Umbilical cord (tissue), 2 donors: Measurements from ENCODE around the gene VPS26C. TPM values are rescaled to one million over a fixed set of nuclear protein-coding genes. Genes with fewer than 3 reads are reported as not detected.
"Not testable (repeated sequence)": the region's sequence is repeated elsewhere in the genome, so short reads cannot be mapped to it uniquely, and the experiment has no call there.

Source experiments
- DNase-seq: peaks from one replicate; pipeline ENCODE4 v3.0.0-alpha.2; 2015; ENCODE audit warnings: low spot score
- total RNA-seq: library from RNA; depleted of rRNA; stranded (reverse); fragments of >200 nt; gene quantifications from one replicate; pipeline ENCODE4 v1.2.3, GENCODE V29; 2014; ENCODE audit warnings: low replicate concordance; ENCODE audit not compliant: insufficient read depth

The VPS26C gene
- total RNA-seq = 83.5 TPM

- DNase-seq = peak; percentile 100
Observed at GRCh38 chr21:37267269-37268185, at the start of gene VPS26C. Gene VPS26C, minus strand, starts transcription at chr21:37267334. Its CDS starts 40 bp downstream, at chr21:37267294.

- DNase-seq = not testable (repeated sequence)
Observed at GRCh38 chr21:37316072-37316471, 48.9 kb upstream of the VPS26C start.

- DNase-seq = no peak
Observed at GRCh38 chr21:37300114-37300751, 33.1 kb upstream of the VPS26C start.

GRCh38 chr21:37297364-37297763, 30.2 kb upstream of the VPS26C start:
- DNase-seq = no peak

GRCh38 chr21:37294679-37295078, 27.5 kb upstream of the VPS26C start:
- peak; percentile 31 for DNase-seq

- DNase-seq = peak; percentile 18
Observed at GRCh38 chr21:37292941-37293340, 25.8 kb upstream of the VPS26C start.

GRCh38 chr21:37292041-37292440, 24.9 kb upstream of the VPS26C start:
- no peak for DNase-seq

GRCh38 chr21:37283191-37283710, 16.1 kb upstream of the VPS26C start:
- DNase-seq = not testable (repeated sequence)

- DNase-seq = not testable (repeated sequence)
Observed at GRCh38 chr21:37282602-37283001, 15.5 kb upstream of the VPS26C start.

- no peak for DNase-seq
Observed at GRCh38 chr21:37281993-37282392, 14.9 kb upstream of the VPS26C start.

- no peak for DNase-seq
Observed at GRCh38 chr21:37281579-37281978, 14.4 kb upstream of the VPS26C start.

- not testable (repeated sequence) for DNase-seq
Observed at GRCh38 chr21:37279271-37279670, 12.1 kb upstream of the VPS26C start.

- no peak for DNase-seq
Observed at GRCh38 chr21:37278199-37278598, 11.1 kb upstream of the VPS26C start.

- DNase-seq = no peak
Observed at GRCh38 chr21:37276377-37276776, 9.2 kb upstream of the VPS26C start.

GRCh38 chr21:37273911-37274690, 7.0 kb upstream of the VPS26C start:
- no peak for DNase-seq

GRCh38 chr21:37273440-37273839, 6.3 kb upstream of the VPS26C start:
- no peak for DNase-seq

GRCh38 chr21:37272897-37273296, 5.8 kb upstream of the VPS26C start:
- DNase-seq = no peak

- peak; percentile 20 for DNase-seq
Observed at GRCh38 chr21:37270576-37271365, 3.6 kb upstream of the VPS26C start.

- no peak for DNase-seq
Observed at GRCh38 chr21:37269481-37269880, 2.3 kb upstream of the VPS26C start.

- no peak for DNase-seq
Observed at GRCh38 chr21:37268186-37268503, 1.0 kb upstream of the VPS26C start.
